SHP77 (cell line): Measurements from ENCODE around the gene FXYD5.
"Not testable (repeated sequence)": the region's sequence is repeated elsewhere in the genome, so short reads cannot be mapped to it uniquely, and the experiment has no call there.

ENCODE experiments used
- DNase-seq, 2 experiments: peaks; one replicate each; lab custom pipeline; 2025; lab: John Stamatoyannopoulos, UW

Gene FXYD5

DNA sequence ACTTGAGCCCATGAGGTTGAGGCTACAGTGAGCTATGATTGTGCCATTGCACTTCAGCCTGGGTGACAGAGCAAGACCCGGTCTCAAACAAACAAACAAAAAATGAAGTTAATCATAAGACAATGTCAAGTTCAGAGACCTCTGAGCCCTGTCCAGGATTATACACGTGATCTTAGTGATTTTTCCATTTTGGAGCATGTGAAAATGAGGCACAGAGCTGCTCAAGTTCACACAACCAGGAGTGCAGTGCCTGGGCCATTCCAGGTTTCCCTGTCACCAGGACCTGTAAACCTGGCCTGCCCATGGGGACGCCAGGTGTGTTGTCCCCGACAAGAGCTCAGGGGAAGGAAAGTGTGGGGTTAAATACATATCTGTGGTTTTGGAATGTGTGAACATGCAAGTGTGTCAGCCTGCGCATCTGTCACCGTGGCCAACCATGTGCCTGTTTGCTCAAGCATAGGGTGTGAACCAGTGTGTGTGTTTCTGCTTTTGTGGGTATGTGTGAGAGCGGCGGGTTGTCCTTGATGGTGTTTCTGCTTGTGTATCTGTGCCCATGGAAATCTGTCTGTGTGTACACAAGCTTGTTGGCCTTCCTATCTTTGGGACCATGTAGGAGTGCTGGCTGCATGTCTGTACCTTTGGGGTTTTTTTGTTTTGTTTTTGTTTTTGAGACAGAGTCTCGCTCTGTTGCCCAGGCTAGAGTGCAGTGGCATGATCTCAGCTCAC lies 17.4 kb upstream of the FXYD5 start:
- DNase-seq: no peak

DNA sequence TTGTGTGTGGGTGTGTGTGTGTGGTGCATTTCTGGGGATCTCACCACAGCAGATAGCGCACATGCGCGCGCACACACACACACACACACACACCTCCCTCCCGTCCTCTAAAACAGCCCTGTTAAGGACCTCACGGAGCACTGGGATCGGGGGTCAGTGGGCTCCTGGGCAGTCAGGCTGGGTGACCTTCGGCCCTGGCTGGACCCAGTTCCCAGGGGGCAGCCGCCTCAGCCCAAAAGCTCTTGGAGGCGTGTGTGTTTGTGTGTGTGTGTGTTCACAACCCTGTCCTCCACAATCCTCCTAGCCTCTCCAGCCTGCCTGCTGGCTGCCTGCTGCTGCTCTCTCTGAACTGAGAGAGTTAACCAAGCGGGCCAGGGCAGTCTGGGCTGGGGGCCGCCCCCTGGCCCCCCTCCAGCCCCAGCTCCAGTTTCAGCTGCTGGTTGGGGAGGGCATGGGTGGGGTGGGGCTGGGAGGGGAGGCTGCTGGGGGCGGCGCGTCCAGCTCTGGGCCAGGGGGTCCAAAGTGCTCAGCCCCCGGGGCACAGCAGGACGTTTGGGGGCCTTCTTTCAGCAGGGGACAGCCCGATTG lies 16.1 kb upstream of the FXYD5 start, which contains the start of gene FXYD1:
Gene FXYD1 (plus strand): TSS at position 520 of the 588 bp plus-strand sequence. CDS start 1,256 bp downstream, outside the sequence.
- DNase-seq: no peak

DNA sequence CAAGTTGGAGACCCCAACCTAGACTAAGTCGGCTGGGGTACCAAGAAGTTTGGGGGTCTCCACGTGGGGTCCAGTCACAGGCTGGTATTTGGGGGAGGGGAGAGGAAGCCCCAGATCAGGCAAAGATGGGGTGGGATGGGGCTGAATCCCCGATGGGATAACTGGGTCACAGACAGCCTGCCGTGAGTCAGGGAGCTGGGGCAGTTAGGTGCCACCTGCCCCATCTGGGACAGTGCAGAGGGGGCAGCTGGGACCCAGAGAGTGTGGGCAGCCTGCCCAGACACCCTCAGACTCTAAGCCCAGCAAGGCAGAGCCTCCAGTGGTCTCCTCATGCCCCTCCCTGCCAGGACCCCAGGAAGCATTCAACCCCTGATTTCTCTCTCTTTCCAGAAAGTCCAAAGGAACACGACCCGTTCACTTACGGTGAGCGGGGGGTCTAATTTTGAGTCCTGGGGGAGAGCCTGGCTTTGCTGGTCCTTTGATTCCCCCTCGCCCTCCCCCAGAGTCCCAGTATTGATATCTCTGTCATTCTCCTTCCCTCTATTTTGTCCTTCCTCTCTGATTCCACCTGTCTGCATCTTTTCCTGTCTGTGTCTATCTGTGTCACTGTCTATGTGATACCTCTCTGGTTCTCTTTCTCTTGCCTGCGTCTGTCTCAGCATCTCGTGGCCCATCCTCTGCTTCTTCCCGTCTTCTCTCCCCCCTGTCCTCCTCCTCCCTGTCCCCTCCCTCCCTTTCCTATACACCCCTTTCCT lies 14.2 kb upstream of the FXYD5 start:
- DNase-seq: no peak

DNA sequence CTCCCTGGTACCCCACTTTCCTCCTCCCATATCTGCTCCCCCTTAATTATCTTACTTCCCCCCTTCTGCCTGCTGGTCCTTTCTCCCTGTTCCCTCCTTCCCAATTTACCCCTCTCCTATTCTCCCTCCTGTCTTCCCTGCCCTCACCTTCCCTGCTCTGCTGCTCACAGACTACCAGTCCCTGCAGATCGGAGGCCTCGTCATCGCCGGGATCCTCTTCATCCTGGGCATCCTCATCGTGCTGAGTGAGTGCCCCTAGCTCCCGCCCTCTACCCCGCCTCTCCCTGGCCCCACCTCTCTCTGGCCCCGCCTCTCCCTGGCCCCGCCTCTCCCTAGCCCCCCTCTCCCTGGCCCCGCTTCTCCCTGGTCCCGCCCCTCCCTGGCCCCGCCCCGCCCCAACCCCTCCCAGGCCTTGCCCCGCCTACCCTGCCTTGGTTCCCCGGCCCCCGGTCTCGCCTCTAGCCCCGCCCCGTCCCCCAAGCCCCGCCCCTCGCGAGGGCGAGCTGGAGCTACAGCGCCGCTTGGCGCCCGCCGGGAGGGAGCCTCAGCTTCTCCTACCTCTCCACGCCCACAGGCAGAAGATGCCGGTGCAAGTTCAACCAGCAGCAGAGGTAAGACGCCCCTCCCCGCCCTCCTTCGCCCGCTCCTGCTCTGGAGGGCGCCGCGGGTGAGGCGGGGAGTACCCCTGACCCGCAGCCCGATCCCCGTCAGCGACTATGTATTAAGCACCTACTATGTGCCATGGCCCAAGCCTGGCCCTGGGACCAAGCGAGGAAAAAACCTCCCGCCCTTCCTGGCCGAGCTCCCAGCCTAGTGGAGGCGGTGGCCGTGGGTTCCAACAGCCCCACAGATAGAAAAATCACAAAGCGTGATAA lies 13.3 kb upstream of the FXYD5 start:
- DNase-seq: peak; percentile 61 to 78

DNA sequence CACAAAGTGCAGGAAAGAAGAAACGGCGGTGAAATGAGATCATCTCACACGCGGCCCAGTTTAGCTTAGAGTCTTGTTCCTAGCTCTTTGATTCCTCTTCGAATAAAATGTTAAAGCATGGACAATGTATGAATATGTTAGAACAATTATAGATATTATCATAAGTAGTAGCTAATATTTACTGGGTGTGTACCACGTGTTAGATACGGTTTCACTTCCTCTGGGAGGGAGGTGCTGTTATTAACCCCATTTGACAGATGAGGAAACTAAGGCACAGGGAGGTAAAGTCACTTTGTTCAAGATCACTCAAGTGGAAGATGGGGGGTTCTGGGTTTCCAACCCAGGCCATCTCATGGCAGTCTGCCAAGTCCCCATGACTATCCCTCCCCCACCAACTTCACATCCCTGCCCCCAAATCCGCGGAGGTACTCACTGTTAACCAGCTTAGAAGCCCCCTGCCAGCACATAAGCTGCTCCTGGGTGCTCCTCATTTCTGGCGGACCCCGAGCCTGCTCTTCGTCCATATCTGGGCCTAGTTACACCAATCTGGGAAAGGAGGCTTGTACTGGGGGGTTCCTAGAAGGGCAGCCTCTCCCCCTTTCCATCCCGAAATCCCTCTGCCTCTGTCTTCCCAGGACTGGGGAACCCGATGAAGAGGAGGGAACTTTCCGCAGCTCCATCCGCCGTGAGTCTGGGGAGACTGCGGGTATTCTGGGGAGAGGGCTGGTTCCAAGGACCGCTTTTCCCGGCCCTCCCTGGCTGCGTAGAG lies 12.5 kb upstream of the FXYD5 start:
- DNase-seq: no peak

DNA sequence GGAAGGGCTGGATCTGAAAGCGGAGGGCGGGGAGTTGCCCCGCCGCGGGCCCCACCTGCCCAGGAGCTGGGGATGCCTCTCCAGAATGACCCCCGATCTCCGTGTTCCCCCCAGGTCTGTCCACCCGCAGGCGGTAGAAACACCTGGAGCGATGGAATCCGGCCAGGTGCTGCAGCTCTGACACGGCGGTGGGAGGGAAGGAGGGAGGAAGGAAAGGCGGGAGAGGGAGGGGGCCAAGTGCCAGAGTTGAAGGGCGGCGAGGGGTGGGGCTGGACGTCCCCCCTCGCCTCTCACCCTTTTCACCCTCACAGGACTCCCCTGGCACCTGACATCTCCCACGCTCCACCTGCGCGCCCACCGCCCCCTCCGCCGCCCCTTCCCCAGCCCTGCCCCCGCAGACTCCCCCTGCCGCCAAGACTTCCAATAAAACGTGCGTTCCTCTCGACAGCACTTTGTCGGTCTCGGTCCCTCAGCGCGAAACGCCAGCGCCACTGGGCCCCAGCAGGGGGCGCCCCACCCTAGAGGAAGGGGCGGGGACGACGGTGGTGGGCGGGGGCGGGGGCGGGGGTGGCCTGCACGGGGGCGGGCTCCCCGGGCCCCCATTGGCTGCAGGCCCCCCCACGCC lies 11.8 kb upstream of the FXYD5 start:
- peak in 1 of 2 experiments; percentile 6 for DNase-seq

DNA sequence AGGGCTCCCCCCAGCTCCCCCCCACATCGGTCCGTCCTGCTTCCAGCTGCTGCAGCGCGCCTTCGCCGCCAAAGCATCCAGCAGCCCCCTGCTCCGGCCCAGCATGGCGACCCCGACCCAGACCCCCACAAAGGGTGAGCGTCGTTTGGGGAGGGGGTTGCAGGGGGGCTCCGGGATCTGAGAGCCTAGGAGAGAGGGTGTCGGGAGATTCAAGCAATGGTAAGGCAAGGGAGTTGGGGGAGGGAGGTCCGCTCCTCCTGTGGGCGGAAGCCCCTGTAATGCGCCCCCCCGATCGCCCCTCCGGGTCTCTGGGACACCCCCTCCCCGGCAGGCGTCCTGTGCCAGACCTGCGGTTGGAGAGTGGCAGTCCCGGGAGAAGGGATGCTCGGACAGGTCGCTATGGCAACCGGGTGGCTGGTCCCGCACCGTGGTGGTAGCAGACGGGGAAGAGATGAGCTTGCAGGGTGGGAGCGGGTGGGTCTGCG lies 11.3 kb upstream of the FXYD5 start, which contains the start of gene FXYD7:
Gene FXYD7 (plus strand): TSS at position 25 of the 485 bp plus-strand sequence. CDS start 79 bp downstream, at position 104.
- no peak for DNase-seq

DNA sequence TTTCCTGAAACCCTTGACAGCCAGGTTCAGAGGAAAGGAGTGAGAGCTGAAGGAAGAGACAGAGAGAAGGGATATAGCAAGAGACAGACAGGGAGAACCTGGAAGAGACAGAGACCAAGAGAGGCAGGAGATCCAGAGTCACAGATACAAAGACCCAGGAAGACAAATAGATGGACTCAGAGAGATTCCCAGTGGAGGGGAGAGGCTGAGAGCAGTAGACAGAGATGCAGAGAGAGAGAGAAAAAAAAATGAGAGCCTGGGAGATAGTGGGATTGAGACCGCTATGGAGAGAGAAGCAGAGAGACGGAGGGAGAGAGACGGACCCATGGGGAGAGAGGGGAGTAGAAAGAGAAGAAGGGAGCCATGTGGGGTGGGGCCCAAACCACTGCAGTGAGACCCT lies 10.7 kb upstream of the FXYD5 start:
- DNase-seq: no peak

DNA sequence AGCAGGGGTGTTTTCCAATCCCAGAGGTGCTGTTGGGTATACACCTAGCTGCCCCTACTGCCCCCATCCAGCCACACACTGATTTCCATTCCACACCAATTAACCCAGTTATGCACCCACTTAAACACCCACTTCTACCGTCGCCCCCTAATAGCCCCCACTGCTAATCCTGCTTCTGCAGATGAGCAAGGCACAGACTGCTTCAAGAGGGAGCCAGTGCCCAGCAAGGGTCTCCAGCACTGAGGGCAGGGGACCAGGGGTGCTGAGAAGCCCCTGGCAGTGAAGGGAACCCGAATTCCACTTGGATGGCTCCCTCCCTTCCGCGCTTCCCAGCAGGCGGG lies 10.3 kb upstream of the FXYD5 start:
- DNase-seq: no peak

DNA sequence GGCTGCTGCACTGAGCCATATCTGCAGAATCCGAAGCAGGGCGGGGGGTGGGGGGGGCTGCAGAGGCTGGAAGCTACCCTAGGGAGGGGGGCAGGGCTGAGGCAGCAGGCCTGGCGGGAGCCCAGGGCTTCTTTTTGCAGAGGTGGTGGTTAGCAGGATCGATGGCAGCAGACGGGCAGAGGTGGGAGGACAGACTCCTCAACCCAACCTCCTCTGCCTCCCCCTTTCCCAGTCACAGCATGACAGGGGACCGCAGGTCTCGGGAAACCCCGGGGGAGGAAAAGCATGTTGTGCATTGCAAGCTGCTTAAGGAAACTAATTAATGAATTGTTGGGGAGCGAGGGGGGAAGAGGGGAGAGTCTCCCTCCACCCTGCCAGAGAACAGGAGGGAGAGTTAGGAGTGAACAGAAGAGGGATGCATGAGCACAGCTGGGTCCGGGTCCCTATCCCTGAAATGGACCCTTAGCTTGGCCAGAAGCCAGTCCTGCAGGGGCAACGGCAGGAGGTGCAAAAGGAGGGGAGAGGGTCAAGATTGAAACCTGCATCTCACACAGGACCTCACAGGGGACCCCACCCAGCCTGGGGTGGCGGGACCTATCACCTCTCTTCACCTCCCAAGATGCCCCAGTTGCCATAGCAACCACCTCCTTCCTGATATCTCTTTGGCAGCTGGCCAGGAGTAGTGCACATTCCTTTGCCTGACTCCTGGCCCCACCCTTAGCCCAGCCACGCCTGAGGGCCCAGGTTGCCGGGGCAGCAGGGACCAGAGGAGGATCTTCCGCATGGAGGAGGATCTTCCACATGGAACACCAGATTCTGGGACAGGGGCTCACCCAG lies 9.7 kb upstream of the FXYD5 start:
- no peak for DNase-seq

DNA sequence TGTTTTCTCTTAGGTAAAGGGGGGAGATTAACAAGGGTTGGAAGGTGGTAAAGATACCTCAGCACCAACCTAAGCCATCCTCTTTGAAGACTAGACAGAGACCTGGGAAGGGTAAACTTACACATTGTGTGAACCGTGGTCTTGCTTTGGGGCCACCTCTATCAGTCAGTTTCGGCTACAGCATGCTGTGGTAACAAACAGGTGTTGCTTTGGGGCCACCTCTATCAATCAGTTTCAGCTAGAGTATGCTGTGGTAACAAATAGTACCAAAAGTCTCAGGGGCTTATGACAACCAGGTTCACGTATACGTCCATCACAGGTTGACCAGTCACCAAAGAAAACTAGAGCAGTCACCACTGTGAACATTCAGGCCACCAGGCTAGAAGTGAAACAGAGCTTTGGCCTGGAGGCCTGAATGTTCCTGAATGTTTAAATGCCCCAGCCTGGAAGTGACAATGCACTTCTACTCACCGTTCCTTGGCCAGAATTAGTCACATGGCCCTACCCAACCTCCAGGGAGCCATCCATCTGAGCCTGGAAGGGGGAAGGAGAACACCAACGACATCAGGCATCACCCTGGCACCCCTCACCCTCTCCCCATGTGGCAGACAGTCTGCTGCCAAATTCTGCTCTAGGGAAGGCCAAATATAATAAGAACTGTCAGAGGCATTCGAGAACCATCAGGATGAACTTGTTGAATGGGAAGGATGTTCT lies 7.6 kb upstream of the FXYD5 start:
- no peak for DNase-seq

DNA sequence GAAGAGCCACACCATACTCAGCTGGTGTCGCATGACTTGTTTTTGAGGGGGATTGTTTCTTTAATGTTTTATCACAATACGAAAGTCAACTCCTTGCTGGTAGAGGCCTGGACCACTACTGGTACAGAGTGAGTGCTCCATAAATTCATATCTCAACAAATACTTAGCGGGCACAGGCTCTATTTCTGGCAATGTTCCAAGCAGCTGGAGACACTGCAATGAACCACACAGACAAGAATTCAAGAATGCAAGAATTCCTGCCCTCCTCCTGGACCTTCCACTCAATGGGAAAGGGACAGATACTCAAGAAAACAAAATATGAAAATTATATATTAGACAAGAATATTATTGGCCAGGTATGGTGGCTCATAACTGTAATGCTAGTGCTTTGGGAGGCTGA lies 5.1 kb upstream of the FXYD5 start:
- DNase-seq: no peak

DNA sequence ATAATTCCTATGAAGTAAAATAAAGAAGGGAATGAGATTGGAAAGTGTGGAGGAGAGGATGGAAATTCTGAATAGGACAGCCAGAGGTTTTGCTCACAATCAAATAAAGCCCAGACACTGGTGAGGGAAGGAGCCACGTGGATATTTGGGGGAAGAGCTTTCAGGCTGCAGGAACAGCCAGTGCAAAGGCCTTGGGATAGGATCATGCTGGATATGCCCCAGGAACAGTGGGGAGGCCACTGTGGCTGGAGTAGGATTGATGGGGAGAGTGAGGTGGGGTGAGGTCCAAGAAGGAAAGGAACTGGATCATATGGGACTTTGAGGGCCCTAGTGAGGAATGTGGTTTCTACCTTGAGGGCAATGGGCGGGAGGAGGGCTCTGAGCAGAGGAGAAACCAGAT lies 4.1 kb upstream of the FXYD5 start:
- DNase-seq: no peak

DNA sequence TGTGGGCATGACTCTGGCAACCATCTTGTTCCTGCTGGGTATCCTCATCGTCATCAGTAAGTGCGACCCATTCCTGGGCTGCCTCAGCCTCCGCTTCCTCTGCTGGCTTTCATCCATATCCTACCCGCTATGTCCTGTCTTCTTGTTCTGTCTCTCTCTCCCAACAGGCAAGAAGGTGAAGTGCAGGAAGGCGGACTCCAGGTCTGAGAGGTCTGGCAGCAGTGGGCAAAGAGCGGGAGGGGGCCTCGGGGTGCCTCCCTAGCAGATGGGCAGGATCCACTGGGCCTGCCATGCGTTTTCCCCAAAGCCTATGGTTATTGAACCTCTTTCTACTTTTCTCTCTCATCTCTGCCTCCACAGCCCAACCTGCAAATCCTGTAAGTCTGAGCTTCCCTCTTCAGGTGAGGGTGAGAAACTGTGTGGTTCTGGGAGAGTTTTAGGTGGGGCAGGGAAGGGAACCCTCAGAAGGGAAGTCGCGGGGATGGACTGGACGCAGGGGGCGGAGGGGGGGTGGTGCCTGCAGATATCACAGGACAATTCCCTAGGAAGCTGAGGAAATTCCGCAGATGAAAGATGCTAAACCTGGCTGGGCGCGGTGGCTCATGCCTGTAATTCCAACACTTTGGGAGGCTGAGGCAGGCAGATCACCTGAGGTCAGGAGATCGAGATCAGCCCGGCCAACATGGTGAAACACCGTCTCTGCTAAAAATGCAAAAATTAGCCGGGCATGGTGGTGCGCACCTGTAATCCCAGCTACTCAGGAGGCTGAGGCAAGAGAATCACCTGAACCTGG lies 3.1 kb upstream of the FXYD5 start:
- DNase-seq: no peak

DNA sequence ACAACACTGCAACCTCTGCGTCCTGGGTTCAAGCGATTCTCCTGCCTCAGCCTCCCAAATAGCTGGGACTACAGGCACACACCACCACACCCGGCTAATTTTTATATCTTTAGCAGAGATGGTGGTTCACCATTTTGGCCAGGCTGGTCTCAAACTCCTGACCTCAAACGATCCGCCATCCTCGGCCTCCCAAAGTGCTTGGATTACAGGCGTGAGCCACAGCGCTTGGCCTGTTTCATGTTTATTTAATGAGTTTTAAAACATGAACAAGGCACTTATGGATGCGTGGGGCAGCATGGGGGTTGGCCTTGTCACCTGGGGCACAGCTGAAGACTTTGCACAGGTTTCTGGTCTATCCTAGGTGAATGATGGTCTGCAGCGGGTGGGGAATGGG lies 1.4 kb upstream of the FXYD5 start:
- not testable (repeated sequence) for DNase-seq

DNA sequence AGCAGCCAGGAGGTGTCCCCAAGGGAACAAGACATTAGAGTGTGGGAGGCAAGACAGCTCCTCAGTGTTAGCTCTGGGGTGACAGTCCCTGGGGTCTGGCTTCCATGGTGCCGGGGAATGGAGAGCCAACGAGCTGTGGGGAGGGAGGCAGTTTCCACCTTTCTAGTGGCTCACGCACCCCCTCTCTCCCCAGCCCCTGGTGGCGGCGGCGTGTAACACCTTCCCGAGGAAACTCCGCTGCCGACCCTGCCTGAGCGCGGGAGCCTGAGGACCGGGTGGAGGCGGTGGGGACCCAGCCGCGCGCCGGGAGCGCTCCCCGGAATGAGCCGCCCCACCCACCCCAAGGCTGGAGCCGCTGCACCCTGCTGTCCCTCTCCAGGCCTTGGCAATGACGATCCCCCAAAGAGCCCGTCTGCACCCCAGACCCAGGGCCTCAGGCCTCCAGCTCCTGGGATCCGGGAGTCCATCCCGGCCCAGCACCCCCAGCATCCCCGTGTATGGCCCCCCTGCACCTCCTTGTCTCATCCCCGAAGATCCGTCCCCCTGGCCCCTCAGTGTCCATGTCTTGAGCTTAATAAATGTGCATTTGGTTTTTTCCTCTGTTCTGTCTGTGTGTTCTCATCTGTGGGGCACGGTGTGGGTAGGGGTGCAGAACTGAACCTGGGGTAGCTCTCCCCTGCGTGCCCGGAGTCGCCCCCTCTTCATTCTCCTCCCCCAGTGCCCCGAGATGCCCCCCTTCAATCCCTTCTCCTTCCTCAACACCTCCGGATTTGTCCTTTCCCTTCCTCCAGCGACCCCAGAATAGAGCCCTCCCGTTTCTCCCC lies 622 bp upstream of the FXYD5 start:
- no peak for DNase-seq

DNA sequence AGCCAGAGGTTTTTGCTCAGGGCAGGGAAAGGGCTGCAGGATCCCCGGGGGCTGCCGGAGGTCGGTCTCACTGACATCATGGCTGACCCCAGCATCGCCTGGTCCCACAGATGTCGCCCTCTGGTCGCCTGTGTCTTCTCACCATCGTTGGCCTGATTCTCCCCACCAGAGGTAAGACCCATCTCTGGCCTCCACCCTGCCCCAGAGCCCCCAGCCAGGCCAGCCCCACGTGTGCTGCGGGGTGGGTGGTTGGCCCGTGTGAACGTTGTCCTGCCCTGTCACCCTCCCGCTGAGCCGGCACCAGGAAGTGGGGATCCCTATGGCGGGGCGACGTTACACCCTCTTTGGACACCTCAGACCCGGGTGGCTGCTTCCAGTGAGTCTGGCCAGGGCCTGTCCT lies 906 bp downstream of the FXYD5 start:
- no peak for DNase-seq
